Muscle of leg (tissue), 11 donors: ENCODE results near the gene SLC1A2. TPM values are rescaled to one million over a fixed set of nuclear protein-coding genes. Genes with fewer than 3 reads are reported as not detected.

ENCODE experiments used
- DNase-seq: peaks from one replicate; pipeline ENCODE4 v3.0.0; 2013
- H3K27ac ChIP-seq: one replicate; pipeline ENCODE4 v1.5.1; 2013; ENCODE audit warnings: mild to moderate bottlenecking, low read length, control low read depth
- H3K27me3 ChIP-seq: one replicate; pipeline ENCODE4 v1.6.1; 2013; ENCODE audit warnings: low read length; ENCODE audit not compliant: control insufficient read depth, insufficient read depth
- H3K36me3 ChIP-seq: one replicate; pipeline ENCODE4 v1.6.1; 2013; ENCODE audit warnings: low read length; ENCODE audit not compliant: control insufficient read depth, insufficient read depth
- H3K4me1 ChIP-seq: one replicate; pipeline ENCODE4 v1.6.1; 2013; ENCODE audit warnings: low read length; ENCODE audit not compliant: control insufficient read depth, insufficient read depth
- H3K4me3 ChIP-seq: one replicate; pipeline ENCODE4 v1.5.1; 2013; ENCODE audit warnings: low read length, control low read depth
- H3K9me3 ChIP-seq: replicated peaks from 2 replicates; pipeline ENCODE4 v1.6.1; 2013; ENCODE audit warnings: low read depth, low read length; ENCODE audit not compliant: control insufficient read depth
- WGBS: methylation state at CpG from one replicate; pipeline ENCODE4 v1.1.5; 2013; ENCODE audit warnings: missing lambda C conversion rate; ENCODE audit not compliant: insufficient coverage; 5-methylcytosine and 5-hydroxymethylcytosine counted together
- polyA plus RNA-seq, 8 donors: library from polyadenylated mRNA; unstranded; fragments of 120-200 nt; gene quantifications; one replicate each; pipeline versions ENCODE4 v1.2.1 to v1.2.3, GENCODE V29; 2013; ENCODE audit warnings: inconsistent platforms in 1 of 8, low replicate concordance in 1 of 8; ENCODE audit not compliant: insufficient read length in 8 of 8, insufficient read depth in 1 of 8
- total RNA-seq: library from RNA; stranded (reverse); fragments of 120-200 nt; gene quantifications from one replicate; pipeline ENCODE4 v1.2.4, GENCODE V29; 2013

Gene SLC1A2
- total and polyA plus RNA-seq, 9 donors: 0.43 to 1.6 (median 1.0) TPM

- Histone ChIP-seq H3K36me3 (no peaks in the 10 kb centered on the region), H3K4me3 (no peak overlapping the region), H3K9me3 (no peaks in the 10 kb centered on the region), H3K27ac (no peak overlapping the region), H3K4me1 (peaks cover 7% of the 10 kb centered on the region), H3K27me3 (no peaks in the 10 kb centered on the region)
- WGBS: no CpG with 5 or more reads among the region's 2 CpGs
- no peak for DNase-seq
Observed at GRCh38 chr11:35340715-35341114, 78.6 kb downstream of the SLC1A2 start.

GRCh38 chr11:35340071-35340470 lies 79.3 kb downstream of the SLC1A2 start:
- Histone ChIP-seq H3K27me3 (no peaks in the 10 kb centered on the region), H3K9me3 (no peaks in the 10 kb centered on the region), H3K4me3 (no peak overlapping the region), H3K27ac (no peak overlapping the region), H3K4me1 (peaks cover 7% of the 10 kb centered on the region), H3K36me3 (no peaks in the 10 kb centered on the region)
- DNase-seq: no peak
- 63% methylated on average over 2 of the region's 3 CpGs for WGBS

- Histone ChIP-seq H3K36me3 (no peaks in the 10 kb centered on the region), H3K9me3 (no peaks in the 10 kb centered on the region), H3K27ac (no peak overlapping the region), H3K4me1 (no peaks in the 10 kb centered on the region), H3K4me3 (no peak overlapping the region), H3K27me3 (no peaks in the 10 kb centered on the region)
- DNase-seq: no peak
- 50% methylated on average over 1 of the region's 2 CpGs for WGBS
Observed at GRCh38 chr11:35338921-35339320, 80.4 kb downstream of the SLC1A2 start.

- no peak overlapping the region for H3K4me3 ChIP-seq
- no peak overlapping the region for H3K27ac ChIP-seq
- no peaks in the 10 kb centered on the region for H3K27me3 ChIP-seq
- no peak for DNase-seq
- no peaks in the 10 kb centered on the region for H3K36me3 ChIP-seq
- H3K9me3 ChIP-seq: no peaks in the 10 kb centered on the region
- no peaks in the 10 kb centered on the region for H3K4me1 ChIP-seq
- 94% methylated on average over 2 of the region's 2 CpGs for WGBS
Observed at GRCh38 chr11:35337914-35338305, 81.4 kb downstream of the SLC1A2 start.

- Histone ChIP-seq H3K4me3 (no peak overlapping the region), H3K27ac (no peak overlapping the region), H3K9me3 (no peaks in the 10 kb centered on the region), H3K27me3 (no peaks in the 10 kb centered on the region), H3K4me1 (no peaks in the 10 kb centered on the region), H3K36me3 (no peaks in the 10 kb centered on the region)
- DNase-seq: no peak
- no CpG with 5 or more reads among the region's 3 CpGs for WGBS
Observed at GRCh38 chr11:35337136-35337913, 82.0 kb downstream of the SLC1A2 start.

- Histone ChIP-seq H3K4me1 (no peaks in the 10 kb centered on the region), H3K9me3 (no peaks in the 10 kb centered on the region), H3K27me3 (no peaks in the 10 kb centered on the region), H3K27ac (no peak overlapping the region), H3K36me3 (no peaks in the 10 kb centered on the region), H3K4me3 (no peak overlapping the region)
- 44% methylated on average over 1 of the region's 1 CpG for WGBS
- no peak for DNase-seq
Observed at GRCh38 chr11:35336726-35337125, 82.6 kb downstream of the SLC1A2 start.

GRCh38 chr11:35335226-35335625 lies 84.1 kb downstream of the SLC1A2 start:
- 88% methylated on average over 1 of the region's 2 CpGs for WGBS
- Histone ChIP-seq H3K9me3 (no peaks in the 10 kb centered on the region), H3K36me3 (no peaks in the 10 kb centered on the region), H3K4me1 (no peaks in the 10 kb centered on the region), H3K27ac (no peak overlapping the region), H3K4me3 (no peak overlapping the region), H3K27me3 (no peaks in the 10 kb centered on the region)
- no peak for DNase-seq

GRCh38 chr11:35334385-35335090 lies 84.8 kb downstream of the SLC1A2 start:
- Histone ChIP-seq H3K27me3 (no peaks in the 10 kb centered on the region), H3K4me1 (no peaks in the 10 kb centered on the region), H3K9me3 (no peaks in the 10 kb centered on the region), H3K36me3 (no peaks in the 10 kb centered on the region), H3K27ac (no peak overlapping the region), H3K4me3 (no peak overlapping the region)
- WGBS: no CpG with 5 or more reads among the region's 5 CpGs
- no peak for DNase-seq

GRCh38 chr11:35332524-35332923 lies 86.8 kb downstream of the SLC1A2 start:
- Histone ChIP-seq H3K4me3 (no peak overlapping the region), H3K4me1 (no peaks in the 10 kb centered on the region), H3K27ac (no peak overlapping the region), H3K27me3 (no peaks in the 10 kb centered on the region), H3K9me3 (no peaks in the 10 kb centered on the region), H3K36me3 (no peaks in the 10 kb centered on the region)
- DNase-seq: no peak
- no CpG with 5 or more reads among the region's 2 CpGs for WGBS

GRCh38 chr11:35330931-35331330 lies 88.4 kb downstream of the SLC1A2 start:
- H3K9me3 ChIP-seq: no peaks in the 10 kb centered on the region
- no peak overlapping the region for H3K27ac ChIP-seq
- 59% methylated on average over 2 of the region's 2 CpGs for WGBS
- no peak for DNase-seq
- no peaks in the 10 kb centered on the region for H3K36me3 ChIP-seq
- no peak overlapping the region for H3K4me3 ChIP-seq
- H3K4me1 ChIP-seq: no peaks in the 10 kb centered on the region
- H3K27me3 ChIP-seq: no peaks in the 10 kb centered on the region
